Endothelial cell of hepatic sinusoid (primary cell): ENCODE results near the gene RMND1.
"Not testable (repeated sequence)": the region's sequence is repeated elsewhere in the genome, so short reads cannot be mapped to it uniquely, and the experiment has no call there.

ENCODE experiments used
- in situ Hi-C: cut with HindIII; loops from 2 replicates; pipeline ENCODE4 v1.10.0; 2017; ENCODE audit warnings: low sequenced_read_pairs

RMND1 gene

DNA sequence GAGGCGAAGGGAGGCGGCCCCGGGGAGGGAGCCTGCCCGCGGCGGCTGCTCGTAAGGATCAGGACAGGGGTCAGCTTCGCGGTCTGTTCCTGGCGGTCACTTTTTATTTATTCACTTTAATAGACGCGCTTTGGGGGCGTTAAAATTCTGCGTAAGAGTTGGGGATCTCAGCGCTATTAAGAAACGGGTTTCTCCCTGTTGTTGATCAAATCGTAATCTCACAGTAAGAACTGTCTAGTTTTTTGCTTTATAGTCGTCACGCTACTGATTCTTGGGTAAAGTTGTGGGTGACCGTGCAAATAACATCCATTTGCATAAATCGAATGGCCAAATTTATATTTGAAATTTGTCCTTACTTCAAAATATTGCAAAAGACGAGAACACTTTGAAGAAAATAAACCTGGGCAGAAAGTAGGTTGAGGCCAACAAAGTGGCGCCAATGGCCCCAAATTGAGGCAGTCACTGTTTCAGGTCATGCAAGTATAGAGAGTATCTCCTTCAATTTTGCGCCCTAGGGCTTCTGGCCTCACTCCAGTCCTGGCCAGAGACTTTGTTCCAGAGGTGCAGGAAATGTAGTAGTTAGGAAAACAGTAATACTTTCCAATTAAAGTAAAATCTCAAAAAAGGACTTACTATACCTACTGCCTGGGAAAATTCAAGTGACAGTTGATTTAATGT lies 963 bp upstream of the RMND1 start:
- in situ Hi-C loops: no loop called here

- in situ Hi-C loops: no loop called here
These were observed 443 bp downstream of the RMND1 start for GRCh38 chr6:151451417-151451949.

GRCh38 chr6:151450928-151451327 lies 998 bp downstream of the RMND1 start:
- in situ Hi-C loops: not testable (repeated sequence)

DNA sequence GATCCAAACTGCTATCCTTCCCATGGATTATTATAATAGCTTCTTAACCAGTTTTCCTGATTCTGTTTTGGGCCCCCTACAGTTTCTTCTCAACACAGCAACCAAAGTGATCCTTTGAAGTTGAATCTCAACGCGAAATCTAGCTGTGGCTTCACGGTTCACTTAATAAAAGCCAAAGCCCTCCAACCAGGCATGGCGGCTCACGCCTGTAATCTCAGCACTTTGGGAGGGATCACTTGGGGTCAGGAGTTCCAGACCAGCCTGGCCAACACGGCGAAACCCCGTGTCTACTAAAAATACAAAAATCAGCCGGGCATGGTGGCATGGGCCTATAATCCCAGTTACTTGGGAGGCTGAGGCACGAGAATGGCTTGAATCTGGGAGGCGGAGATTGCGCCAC lies 3.3 kb downstream of the RMND1 start:
- in situ Hi-C loops: no loop called here

- in situ Hi-C loops: no loop called here
These were observed 4.7 kb downstream of the RMND1 start for GRCh38 chr6:151447237-151447636.

DNA sequence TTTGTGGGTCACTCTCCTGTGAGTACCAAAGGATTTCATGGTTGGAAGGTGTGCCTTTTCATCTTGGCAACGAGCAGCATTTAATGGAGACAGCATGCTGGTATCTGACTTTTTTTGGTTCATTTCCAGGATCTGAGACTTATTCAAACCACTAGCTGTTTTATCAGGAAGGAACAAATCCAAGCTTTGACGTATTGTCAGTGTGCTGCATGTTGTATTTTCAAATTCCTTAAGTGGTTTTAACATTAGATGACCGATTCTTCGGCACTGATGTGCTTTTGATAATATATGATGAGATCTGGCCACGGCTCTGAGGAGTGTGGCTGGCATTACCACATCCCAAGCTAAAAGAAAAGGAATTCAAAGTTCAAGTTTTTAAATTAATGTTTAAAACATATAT lies 6.4 kb downstream of the RMND1 start:
- in situ Hi-C loops: no loop called here

- in situ Hi-C loops: no loop called here
These were observed 7.9 kb downstream of the RMND1 start for GRCh38 chr6:151443911-151444621.

DNA sequence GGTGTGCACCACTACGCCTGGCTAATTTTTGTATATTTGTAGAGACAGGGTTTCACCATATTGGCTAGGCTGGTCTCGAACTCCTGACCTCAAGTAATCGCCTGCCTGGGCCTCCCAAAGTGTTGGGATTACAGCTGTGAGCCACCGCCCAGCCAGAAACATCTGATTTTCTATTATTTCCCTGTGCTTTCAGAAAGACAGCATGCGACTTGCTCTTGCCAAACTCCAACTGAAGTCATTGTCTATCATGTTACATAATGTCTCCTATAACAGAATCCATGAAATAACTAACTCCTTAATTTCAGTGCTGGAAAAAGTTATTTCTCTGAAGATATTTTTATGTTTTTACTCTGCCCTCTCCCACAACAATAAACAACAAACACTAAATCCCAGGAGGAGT lies 8.5 kb downstream of the RMND1 start:
- in situ Hi-C loops: no loop called here

DNA sequence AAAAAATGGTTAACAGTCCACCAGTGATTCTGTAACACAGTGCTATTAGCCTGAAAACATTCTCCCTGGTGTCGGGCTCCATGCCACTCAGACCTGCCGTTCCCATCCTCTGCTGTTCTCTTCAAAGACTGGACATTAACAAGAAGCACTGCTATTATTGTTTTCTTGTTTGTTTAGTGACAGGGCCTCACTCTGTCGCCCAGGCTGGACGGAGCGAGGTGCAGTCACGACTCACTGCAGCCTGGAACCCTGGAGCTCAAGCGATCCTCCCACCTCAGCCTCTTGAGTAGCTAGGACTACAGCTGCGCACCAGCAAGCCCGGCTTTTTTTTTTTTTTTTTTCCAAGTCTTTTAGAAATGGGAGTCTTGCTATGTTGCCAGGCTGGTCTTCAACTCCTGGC lies 9.6 kb downstream of the RMND1 start:
- in situ Hi-C loops: no loop called here

GRCh38 chr6:151441390-151442166 lies 10.3 kb downstream of the RMND1 start:
- in situ Hi-C loops: no loop called here

DNA sequence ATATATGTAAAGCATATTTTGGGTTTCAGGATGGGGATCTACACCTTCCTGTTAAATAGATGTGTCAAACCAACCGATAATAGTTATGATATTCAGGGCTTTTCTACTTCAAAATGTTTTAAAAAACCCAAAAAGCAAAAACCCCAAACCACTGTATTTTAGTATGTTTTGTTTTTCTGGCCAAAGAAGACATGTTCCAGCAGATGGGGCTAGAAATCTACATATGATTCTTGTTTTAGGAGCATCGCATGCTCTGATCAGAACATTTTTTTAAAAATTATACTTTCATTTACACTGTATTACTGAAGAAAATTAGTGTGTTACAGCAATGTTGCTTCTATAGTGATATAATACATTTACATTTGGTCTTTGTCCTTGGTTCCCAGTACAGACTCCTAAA lies 11.0 kb downstream of the RMND1 start:
- in situ Hi-C loops: no loop called here

- in situ Hi-C loops: no loop called here
These were observed 11.4 kb downstream of the RMND1 start for GRCh38 chr6:151440498-151440897.

- in situ Hi-C loops: no loop called here
These were observed 14.5 kb downstream of the RMND1 start for GRCh38 chr6:151437401-151437800.

DNA sequence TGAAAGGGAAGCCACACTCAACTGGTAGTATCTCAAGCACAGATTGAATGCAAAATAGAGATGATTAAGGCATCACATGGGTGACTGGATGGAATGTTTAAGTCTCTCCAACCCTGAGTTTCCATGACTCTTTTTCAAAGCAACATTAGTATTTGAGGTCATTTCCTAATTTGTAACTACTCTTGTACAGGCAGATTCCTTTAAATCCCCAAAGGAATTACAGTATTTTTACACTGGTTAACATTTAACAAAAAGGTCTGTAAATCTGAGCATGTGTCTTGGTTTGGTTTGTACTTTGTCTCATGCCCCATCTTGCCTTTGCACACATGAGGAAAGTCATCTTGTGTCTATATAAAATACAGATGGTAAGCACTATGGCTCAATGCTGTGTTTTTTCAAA lies 15.1 kb downstream of the RMND1 start:
- in situ Hi-C loops: no loop called here

- in situ Hi-C loops: no loop called here
These were observed 15.6 kb downstream of the RMND1 start for GRCh38 chr6:151436300-151436699.

- in situ Hi-C loops: no loop called here
These were observed 17.6 kb downstream of the RMND1 start for GRCh38 chr6:151434369-151434768.

GRCh38 chr6:151432651-151433050 lies 19.3 kb downstream of the RMND1 start:
- in situ Hi-C loops: no loop called here

GRCh38 chr6:151431337-151431736 lies 20.6 kb downstream of the RMND1 start:
- in situ Hi-C loops: no loop called here

GRCh38 chr6:151430886-151431285 lies 21.0 kb downstream of the RMND1 start:
- in situ Hi-C loops: no loop called here

- in situ Hi-C loops: no loop called here
These were observed 23.7 kb downstream of the RMND1 start for GRCh38 chr6:151428093-151428735.

DNA sequence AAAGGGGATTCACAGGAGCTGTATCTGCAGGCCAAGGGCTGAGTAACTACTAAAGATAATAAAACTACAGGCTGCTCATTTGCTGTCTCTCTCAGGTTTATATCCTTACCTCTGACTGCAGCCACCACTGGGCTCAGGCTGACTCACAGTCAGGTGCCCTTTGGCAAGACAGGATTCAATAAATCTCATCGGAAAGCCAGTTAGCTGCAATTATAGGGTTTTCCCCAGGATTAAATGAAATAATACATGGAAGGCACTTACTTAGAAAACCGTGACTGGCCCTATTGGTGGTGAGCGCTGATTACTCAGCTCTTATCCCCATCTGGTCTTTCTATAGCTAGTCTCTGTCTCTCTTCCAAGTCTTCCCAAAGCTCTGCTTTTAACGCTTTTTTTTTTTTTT lies 26.4 kb downstream of the RMND1 start:
- in situ Hi-C loops: no loop called here
